ENCODE data around the gene SLMAP. TPM values are rescaled to one million over a fixed set of nuclear protein-coding genes. Genes with fewer than 3 reads are reported as not detected.

SLMAP gene
- total and polyA plus RNA-seq, 2 experiments from 2014 or later, result 32.1 to 73.0 TPM

DNA sequence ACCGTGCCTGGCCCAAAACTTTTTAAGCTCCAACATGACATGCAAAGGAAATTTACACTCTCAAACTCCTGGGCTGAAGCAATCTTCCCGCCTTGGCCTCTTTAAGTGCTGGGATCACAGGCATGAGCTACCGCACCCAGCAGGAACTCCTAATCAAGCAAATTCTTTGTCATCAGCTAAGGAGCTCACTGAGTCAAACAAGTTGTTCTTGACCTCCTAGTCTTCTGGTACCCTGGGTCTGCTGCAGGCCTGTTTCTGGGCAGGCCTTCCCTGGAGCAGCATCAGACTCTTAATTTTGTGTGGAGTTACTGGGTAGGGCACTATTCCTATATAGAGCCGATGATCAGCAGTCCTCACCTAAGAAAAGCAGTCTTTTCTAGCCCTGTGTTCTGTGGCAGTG, 183.7 kb downstream of the SLMAP start:
- Histone ChIP-seq H3K4me1 (ENCODE audit: insufficient read depth) (no peaks in the 10 kb centered on the region; the same call in 1 of the 2 replicates), H3F3A (replicated peaks; ENCODE audit: low read depth) (no peaks in the 10 kb centered on the region), H3K4me2 (no peak overlapping the region), H3K4me3 (no peak overlapping the region), H3K79me2 (replicated peaks; ENCODE audit: insufficient read depth) (no peaks in the 10 kb centered on the region), H4K20me1 (replicated peaks; ENCODE audit: insufficient read depth) (no peaks in the 10 kb centered on the region), H3K9me2 (ENCODE audit: insufficient read depth) (peaks cover 8% of the 10 kb centered on the region; the same call in 1 of the 2 replicates), H3K27me3 (ENCODE audit: insufficient read depth) (no peaks in the 10 kb centered on the region), H3K27ac (ENCODE audit: low read depth) (no peak overlapping the region), H3K36me3 (ENCODE audit: insufficient read depth) (no peaks in the 10 kb centered on the region), H2AFZ (no peak overlapping the region)
- no peak for DNase-seq (ENCODE audit: low spot score)
- Mint-ChIP-seq H3K4me3 (no peak overlapping the region), H3K36me3 (ENCODE audit: low read depth) (peaks cover 14% of the 10 kb centered on the region), H3K27me3 (ENCODE audit: insufficient read depth, low read depth, poor library complexity) (peaks cover 5% of the 10 kb centered on the region), H3K9me3 (peaks cover 11% of the 10 kb centered on the region; the same call in 2 of the 3 replicates), H3K27ac (no peak overlapping the region), H3K4me1 (peaks cover 8% of the 10 kb centered on the region)
- TF ChIP-seq STAT1 (IDR thresholded peaks at IDR 0.05; ENCODE audit: unreplicated experiment) (no peak), EZH2 (IDR thresholded peaks at IDR 0.05; ENCODE audit: low read depth, unreplicated experiment) (no peak), POLR2AphosphoS5 (IDR thresholded peaks at IDR 0.05; ENCODE audit: low read depth) (no peak), ZNF331 (CRISPR knock-in tag; IDR thresholded peaks at IDR 0.05; ENCODE audit: low read depth) (no peak), NANOG (IDR thresholded peaks at IDR 0.05; ENCODE audit: borderline replicate concordance) (no peak), JUNB (IDR thresholded peaks at IDR 0.05; ENCODE audit: unreplicated experiment) (no peak), ZNF114 (CRISPR knock-in tag; IDR thresholded peaks at IDR 0.05) (no peak), CREB1 (CRISPR knock-in tag; IDR thresholded peaks at IDR 0.05; ENCODE audit: low read depth) (no peak), EZH2phosphoT487 (IDR thresholded peaks at IDR 0.05; ENCODE audit: unreplicated experiment) (no peak)
- TF ChIP-seq, protein P1, sequence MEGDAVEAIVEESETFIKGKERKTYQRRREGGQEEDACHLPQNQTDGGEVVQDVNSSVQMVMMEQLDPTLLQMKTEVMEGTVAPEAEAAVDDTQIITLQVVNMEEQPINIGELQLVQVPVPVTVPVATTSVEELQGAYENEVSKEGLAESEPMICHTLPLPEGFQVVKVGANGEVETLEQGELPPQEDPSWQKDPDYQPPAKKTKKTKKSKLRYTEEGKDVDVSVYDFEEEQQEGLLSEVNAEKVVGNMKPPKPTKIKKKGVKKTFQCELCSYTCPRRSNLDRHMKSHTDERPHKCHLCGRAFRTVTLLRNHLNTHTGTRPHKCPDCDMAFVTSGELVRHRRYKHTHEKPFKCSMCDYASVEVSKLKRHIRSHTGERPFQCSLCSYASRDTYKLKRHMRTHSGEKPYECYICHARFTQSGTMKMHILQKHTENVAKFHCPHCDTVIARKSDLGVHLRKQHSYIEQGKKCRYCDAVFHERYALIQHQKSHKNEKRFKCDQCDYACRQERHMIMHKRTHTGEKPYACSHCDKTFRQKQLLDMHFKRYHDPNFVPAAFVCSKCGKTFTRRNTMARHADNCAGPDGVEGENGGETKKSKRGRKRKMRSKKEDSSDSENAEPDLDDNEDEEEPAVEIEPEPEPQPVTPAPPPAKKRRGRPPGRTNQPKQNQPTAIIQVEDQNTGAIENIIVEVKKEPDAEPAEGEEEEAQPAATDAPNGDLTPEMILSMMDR (conservative IDR thresholded peaks at IDR 0.05; ENCODE audit: low read depth in 2 of 2), result no peak
- TF ChIP-seq, protein P2, sequence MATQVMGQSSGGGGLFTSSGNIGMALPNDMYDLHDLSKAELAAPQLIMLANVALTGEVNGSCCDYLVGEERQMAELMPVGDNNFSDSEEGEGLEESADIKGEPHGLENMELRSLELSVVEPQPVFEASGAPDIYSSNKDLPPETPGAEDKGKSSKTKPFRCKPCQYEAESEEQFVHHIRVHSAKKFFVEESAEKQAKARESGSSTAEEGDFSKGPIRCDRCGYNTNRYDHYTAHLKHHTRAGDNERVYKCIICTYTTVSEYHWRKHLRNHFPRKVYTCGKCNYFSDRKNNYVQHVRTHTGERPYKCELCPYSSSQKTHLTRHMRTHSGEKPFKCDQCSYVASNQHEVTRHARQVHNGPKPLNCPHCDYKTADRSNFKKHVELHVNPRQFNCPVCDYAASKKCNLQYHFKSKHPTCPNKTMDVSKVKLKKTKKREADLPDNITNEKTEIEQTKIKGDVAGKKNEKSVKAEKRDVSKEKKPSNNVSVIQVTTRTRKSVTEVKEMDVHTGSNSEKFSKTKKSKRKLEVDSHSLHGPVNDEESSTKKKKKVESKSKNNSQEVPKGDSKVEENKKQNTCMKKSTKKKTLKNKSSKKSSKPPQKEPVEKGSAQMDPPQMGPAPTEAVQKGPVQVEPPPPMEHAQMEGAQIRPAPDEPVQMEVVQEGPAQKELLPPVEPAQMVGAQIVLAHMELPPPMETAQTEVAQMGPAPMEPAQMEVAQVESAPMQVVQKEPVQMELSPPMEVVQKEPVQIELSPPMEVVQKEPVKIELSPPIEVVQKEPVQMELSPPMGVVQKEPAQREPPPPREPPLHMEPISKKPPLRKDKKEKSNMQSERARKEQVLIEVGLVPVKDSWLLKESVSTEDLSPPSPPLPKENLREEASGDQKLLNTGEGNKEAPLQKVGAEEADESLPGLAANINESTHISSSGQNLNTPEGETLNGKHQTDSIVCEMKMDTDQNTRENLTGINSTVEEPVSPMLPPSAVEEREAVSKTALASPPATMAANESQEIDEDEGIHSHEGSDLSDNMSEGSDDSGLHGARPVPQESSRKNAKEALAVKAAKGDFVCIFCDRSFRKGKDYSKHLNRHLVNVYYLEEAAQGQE (IDR thresholded peaks at IDR 0.05; ENCODE audit: unreplicated experiment), result no peak
- TF ChIP-seq, protein P3, sequence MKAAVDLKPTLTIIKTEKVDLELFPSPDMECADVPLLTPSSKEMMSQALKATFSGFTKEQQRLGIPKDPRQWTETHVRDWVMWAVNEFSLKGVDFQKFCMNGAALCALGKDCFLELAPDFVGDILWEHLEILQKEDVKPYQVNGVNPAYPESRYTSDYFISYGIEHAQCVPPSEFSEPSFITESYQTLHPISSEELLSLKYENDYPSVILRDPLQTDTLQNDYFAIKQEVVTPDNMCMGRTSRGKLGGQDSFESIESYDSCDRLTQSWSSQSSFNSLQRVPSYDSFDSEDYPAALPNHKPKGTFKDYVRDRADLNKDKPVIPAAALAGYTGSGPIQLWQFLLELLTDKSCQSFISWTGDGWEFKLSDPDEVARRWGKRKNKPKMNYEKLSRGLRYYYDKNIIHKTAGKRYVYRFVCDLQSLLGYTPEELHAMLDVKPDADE (IDR thresholded peaks at IDR 0.05), result no peak
- TF ChIP-seq, protein P4, sequence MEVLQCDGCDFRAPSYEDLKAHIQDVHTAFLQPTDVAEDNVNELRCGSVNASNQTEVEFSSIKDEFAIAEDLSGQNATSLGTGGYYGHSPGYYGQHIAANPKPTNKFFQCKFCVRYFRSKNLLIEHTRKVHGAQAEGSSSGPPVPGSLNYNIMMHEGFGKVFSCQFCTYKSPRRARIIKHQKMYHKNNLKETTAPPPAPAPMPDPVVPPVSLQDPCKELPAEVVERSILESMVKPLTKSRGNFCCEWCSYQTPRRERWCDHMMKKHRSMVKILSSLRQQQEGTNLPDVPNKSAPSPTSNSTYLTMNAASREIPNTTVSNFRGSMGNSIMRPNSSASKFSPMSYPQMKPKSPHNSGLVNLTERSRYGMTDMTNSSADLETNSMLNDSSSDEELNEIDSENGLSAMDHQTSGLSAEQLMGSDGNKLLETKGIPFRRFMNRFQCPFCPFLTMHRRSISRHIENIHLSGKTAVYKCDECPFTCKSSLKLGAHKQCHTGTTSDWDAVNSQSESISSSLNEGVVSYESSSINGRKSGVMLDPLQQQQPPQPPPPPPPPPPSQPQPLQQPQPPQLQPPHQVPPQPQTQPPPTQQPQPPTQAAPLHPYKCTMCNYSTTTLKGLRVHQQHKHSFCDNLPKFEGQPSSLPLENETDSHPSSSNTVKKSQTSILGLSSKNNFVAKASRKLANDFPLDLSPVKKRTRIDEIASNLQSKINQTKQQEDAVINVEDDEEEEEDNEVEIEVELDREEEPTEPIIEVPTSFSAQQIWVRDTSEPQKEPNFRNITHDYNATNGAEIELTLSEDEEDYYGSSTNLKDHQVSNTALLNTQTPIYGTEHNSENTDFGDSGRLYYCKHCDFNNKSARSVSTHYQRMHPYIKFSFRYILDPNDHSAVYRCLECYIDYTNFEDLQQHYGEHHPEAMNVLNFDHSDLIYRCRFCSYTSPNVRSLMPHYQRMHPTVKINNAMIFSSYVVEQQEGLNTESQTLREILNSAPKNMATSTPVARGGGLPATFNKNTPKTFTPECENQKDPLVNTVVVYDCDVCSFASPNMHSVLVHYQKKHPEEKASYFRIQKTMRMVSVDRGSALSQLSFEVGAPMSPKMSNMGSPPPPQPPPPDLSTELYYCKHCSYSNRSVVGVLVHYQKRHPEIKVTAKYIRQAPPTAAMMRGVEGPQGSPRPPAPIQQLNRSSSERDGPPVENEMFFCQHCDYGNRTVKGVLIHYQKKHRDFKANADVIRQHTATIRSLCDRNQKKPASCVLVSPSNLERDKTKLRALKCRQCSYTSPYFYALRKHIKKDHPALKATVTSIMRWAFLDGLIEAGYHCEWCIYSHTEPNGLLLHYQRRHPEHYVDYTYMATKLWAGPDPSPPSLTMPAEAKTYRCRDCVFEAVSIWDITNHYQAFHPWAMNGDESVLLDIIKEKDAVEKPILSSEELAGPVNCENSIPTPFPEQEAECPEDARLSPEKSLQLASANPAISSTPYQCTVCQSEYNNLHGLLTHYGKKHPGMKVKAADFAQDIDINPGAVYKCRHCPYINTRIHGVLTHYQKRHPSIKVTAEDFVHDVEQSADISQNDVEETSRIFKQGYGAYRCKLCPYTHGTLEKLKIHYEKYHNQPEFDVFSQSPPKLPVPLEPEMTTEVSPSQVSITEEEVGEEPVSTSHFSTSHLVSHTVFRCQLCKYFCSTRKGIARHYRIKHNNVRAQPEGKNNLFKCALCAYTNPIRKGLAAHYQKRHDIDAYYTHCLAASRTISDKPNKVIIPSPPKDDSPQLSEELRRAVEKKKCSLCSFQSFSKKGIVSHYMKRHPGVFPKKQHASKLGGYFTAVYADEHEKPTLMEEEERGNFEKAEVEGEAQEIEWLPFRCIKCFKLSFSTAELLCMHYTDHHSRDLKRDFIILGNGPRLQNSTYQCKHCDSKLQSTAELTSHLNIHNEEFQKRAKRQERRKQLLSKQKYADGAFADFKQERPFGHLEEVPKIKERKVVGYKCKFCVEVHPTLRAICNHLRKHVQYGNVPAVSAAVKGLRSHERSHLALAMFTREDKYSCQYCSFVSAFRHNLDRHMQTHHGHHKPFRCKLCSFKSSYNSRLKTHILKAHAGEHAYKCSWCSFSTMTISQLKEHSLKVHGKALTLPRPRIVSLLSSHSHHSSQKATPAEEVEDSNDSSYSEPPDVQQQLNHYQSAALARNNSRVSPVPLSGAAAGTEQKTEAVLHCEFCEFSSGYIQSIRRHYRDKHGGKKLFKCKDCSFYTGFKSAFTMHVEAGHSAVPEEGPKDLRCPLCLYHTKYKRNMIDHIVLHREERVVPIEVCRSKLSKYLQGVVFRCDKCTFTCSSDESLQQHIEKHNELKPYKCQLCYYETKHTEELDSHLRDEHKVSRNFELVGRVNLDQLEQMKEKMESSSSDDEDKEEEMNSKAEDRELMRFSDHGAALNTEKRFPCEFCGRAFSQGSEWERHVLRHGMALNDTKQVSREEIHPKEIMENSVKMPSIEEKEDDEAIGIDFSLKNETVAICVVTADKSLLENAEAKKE (CRISPR knock-in tag; IDR thresholded peaks at IDR 0.05), result no peak
- ATAC-seq, result peak; percentile 48
